Osteoblast (primary cell): Measurements from ENCODE around the gene DDIT3. TPM values are rescaled to one million over a fixed set of nuclear protein-coding genes. Genes with fewer than 3 reads are reported as not detected.

Experiments
- DNase-seq: peaks from one replicate; pipeline ENCODE4 v3.0.0; 2011; ENCODE audit warnings: low spot score, mixed read lengths; ENCODE audit not compliant: insufficient read length; ENCODE audit errors: missing footprints
- H2AFZ ChIP-seq: 2 replicates; pipeline ENCODE4 v1.6.0; 2011; ENCODE audit warnings: mild to moderate bottlenecking, low read length
- H3K27ac ChIP-seq: 2 replicates; pipeline ENCODE4 v1.5.1; 2011; ENCODE audit warnings: mild to moderate bottlenecking, low read depth, low read length, moderate library complexity
- H3K27me3 ChIP-seq: 2 replicates; pipeline ENCODE4 v1.6.0; 2012; ENCODE audit warnings: mild to moderate bottlenecking, control low read depth, inconsistent platforms, low read length, moderate library complexity; ENCODE audit not compliant: insufficient read depth
- H3K36me3 ChIP-seq: 2 replicates; pipeline ENCODE4 v1.5.1; 2011; ENCODE audit warnings: mild to moderate bottlenecking, low read length, control low read depth, moderate library complexity; ENCODE audit not compliant: insufficient read depth
- H3K4me1 ChIP-seq: 2 replicates; pipeline ENCODE4 v1.5.1; 2011; ENCODE audit warnings: mild to moderate bottlenecking, low read length, control low read depth, moderate library complexity; ENCODE audit not compliant: insufficient read depth
- H3K4me2 ChIP-seq: 2 replicates; pipeline ENCODE4 v1.6.0; 2011; ENCODE audit warnings: mild to moderate bottlenecking, low read length; ENCODE audit not compliant: insufficient read depth
- H3K4me3 ChIP-seq: fragments of 200-600 bp; sonication (generic); 3 replicates; pipeline ENCODE4 v1.5.1; 2012; ENCODE audit warnings: mild to moderate bottlenecking, low read length, inconsistent platforms; ENCODE audit not compliant: insufficient read depth
- H3K79me2 ChIP-seq: 2 replicates; pipeline ENCODE4 v1.6.0; 2012; ENCODE audit warnings: mild to moderate bottlenecking, low read length, control low read depth, inconsistent platforms; ENCODE audit not compliant: insufficient read depth
- H3K9me3 ChIP-seq: 2 replicates; pipeline ENCODE4 v1.5.1; 2011; ENCODE audit warnings: low read depth, low read length, control low read depth
- H4K20me1 ChIP-seq: 2 replicates; pipeline ENCODE4 v1.6.0; 2012; ENCODE audit warnings: mild to moderate bottlenecking, low read length, control low read depth; ENCODE audit not compliant: insufficient read depth
- total RNA-seq: library from RNA; depleted of rRNA; stranded (reverse); fragments of >200 nt; gene quantifications from 2 replicates; pipeline ENCODE4 v1.2.3, GENCODE V29; 2012
- TF ChIP-seq, protein P1 (sequence below): IDR thresholded peaks from 2 replicates; pipeline ENCODE4 v1.5.1; 2011; ENCODE audit warnings: mild to moderate bottlenecking, low read depth, low read length, moderate library complexity; ENCODE audit errors: extremely low read depth

Gene DDIT3
- total RNA-seq, 1 donor, result 136 TPM

DNA sequence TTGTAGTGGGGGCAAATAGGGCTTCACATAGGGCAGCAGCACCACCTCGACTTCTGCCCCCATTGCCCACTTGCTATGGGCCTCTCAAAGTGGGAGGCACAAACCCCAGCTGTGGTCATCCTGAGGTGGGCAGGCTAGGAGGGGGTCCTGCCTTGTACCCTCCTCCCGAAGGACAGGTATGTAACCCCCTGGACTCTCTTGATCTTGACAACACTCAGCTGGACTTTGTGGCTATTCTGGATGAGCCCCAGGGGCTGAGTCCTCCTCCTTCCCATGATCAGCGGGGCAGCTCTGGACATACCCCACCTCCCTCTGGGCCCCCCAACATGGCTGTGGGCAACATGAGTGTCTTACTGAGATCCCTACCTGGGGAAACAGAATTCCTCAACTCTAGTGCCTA is 48.7 kb downstream of the DDIT3 start:
- Histone ChIP-seq H3K9me3 (no peaks in the 10 kb centered on the region), H3K79me2 (no peaks in the 10 kb centered on the region), H3K4me3 (no peak overlapping the region), H2AFZ (no peak overlapping the region), H3K4me2 (no peak overlapping the region), H3K27ac (no peak overlapping the region), H3K27me3 (peaks cover 73% of the 10 kb centered on the region), H3K36me3 (no peaks in the 10 kb centered on the region), H3K4me1 (no peaks in the 10 kb centered on the region), H4K20me1 (no peaks in the 10 kb centered on the region)
- DNase-seq, result no peak
- TF ChIP-seq, protein P1, sequence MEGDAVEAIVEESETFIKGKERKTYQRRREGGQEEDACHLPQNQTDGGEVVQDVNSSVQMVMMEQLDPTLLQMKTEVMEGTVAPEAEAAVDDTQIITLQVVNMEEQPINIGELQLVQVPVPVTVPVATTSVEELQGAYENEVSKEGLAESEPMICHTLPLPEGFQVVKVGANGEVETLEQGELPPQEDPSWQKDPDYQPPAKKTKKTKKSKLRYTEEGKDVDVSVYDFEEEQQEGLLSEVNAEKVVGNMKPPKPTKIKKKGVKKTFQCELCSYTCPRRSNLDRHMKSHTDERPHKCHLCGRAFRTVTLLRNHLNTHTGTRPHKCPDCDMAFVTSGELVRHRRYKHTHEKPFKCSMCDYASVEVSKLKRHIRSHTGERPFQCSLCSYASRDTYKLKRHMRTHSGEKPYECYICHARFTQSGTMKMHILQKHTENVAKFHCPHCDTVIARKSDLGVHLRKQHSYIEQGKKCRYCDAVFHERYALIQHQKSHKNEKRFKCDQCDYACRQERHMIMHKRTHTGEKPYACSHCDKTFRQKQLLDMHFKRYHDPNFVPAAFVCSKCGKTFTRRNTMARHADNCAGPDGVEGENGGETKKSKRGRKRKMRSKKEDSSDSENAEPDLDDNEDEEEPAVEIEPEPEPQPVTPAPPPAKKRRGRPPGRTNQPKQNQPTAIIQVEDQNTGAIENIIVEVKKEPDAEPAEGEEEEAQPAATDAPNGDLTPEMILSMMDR, result no peak

DNA sequence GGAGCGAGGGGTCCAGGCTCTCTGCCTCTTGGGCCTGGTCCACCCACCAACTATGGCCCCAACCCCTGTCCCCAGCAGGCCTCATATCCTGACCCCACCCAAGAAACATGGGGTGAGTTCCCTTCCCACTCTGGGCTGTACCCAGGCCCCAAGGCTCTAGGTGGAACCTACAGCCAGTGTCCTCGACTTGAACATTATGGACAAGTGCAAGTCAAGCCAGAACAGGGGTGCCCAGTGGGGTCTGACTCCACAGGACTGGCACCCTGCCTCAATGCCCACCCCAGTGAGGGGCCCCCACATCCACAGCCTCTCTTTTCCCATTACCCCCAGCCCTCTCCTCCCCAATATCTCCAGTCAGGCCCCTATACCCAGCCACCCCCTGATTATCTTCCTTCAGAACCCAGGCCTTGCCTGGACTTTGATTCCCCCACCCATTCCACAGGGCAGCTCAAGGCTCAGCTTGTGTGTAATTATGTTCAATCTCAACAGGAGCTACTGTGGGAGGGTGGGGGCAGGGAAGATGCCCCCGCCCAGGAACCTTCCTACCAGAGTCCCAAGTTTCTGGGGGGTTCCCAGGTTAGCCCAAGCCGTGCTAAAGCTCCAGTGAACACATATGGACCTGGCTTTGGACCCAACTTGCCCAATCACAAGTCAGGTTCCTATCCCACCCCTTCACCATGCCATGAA is 49.2 kb downstream of the DDIT3 start:
- TF ChIP-seq, protein P1, result no peak
- Histone ChIP-seq H3K27ac (no peak overlapping the region), H3K27me3 (peaks cover 68% of the 10 kb centered on the region), H3K79me2 (no peaks in the 10 kb centered on the region), H2AFZ (no peak overlapping the region), H3K36me3 (no peaks in the 10 kb centered on the region), H3K9me3 (no peaks in the 10 kb centered on the region), H3K4me2 (no peak overlapping the region), H3K4me3 (no peak overlapping the region), H3K4me1 (no peaks in the 10 kb centered on the region), H4K20me1 (no peaks in the 10 kb centered on the region)
- DNase-seq, result peak; percentile 79

DNA sequence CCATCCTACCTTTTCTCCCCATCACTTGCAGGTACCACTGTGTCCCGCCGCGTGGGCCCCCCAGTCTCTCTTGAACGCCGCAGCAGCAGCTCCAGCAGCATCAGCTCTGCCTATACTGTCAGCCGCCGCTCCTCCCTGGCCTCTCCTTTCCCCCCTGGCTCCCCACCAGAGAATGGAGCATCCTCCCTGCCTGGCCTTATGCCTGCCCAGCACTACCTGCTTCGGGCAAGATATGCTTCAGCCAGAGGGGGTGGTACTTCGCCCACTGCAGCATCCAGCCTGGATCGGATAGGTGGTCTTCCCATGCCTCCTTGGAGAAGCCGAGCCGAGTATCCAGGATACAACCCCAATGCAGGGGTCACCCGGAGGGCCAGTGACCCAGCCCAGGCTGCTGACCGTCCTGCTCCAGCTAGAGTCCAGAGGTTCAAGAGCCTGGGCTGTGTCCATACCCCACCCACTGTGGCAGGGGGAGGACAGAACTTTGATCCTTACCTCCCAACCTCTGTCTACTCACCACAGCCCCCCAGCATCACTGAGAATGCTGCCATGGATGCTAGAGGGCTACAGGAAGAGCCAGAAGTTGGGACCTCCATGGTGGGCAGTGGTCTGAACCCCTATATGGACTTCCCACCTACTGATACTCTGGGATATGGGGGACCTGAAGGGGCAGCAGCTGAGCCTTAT is 49.9 kb downstream of the DDIT3 start:
- H3K4me1 ChIP-seq, result no peaks in the 10 kb centered on the region
- no peaks in the 10 kb centered on the region for H3K9me3 ChIP-seq
- H3K27me3 ChIP-seq, result peaks cover 65% of the 10 kb centered on the region
- H3K4me3 ChIP-seq, result no peak overlapping the region
- H3K4me2 ChIP-seq, result no peak overlapping the region
- no peak overlapping the region for H2AFZ ChIP-seq
- no peaks in the 10 kb centered on the region for H4K20me1 ChIP-seq
- TF ChIP-seq, protein P1, result no peak
- H3K79me2 ChIP-seq, result no peaks in the 10 kb centered on the region
- no peaks in the 10 kb centered on the region for H3K36me3 ChIP-seq
- DNase-seq, result peak; percentile 81
- no peak overlapping the region for H3K27ac ChIP-seq

DNA sequence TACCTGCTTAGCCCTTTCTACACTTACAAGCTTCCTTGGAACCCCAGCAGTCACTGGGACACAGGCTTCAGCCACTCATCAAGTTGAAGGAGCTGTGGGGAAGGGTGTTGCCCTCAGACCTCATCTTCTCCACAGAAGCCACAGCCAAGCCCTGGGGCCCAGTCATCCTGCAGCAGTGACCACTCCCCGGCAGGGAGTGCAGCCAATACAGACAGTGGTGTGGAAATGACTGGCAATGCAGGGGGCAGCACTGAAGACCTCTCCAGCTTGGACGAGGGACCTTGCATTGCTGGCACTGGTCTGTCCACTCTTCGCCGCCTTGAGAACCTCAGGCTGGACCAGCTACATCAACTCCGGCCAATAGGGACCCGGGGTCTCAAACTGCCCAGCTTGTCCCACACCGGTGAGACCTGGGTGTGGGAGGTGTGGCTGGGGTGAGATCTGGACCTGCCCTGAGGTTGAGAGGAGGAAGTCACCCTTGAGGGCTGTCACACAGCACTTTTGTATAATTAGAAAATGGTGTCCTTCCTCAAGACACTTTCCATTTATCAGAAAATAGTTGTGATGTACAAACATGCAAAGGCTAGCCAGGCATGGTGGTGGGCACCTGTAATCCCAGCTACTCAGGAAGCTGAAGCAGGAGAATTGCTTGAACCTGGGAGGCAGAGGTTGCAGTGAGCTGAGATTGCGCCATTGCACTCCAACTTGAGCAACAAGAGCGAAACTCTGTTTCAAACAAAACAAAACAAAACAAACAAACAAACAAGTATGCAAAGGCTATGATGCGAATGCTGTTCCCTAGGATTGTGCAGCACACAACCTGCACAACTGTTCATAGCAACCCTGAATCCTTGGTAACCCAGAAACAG is 50.8 kb downstream of the DDIT3 start:
- Histone ChIP-seq H3K4me3 (no peak overlapping the region), H4K20me1 (no peaks in the 10 kb centered on the region), H3K4me2 (no peak overlapping the region), H3K27me3 (peaks cover 56% of the 10 kb centered on the region), H3K79me2 (no peaks in the 10 kb centered on the region), H3K9me3 (no peaks in the 10 kb centered on the region), H3K36me3 (no peaks in the 10 kb centered on the region), H3K27ac (no peak overlapping the region), H3K4me1 (no peaks in the 10 kb centered on the region), H2AFZ (no peak overlapping the region)
- peak; percentile 76 for DNase-seq
- TF ChIP-seq, protein P1, result no peak
